Tibial artery (tissue), 4 donors: ENCODE results near the gene TOX2.
"Not testable (repeated sequence)": the region's sequence is repeated elsewhere in the genome, so short reads cannot be mapped to it uniquely, and the experiment has no call there.

Source experiments
- DNase-seq, 2 donors: peaks; one replicate each; pipeline ENCODE4 v3.0.0-alpha.2; 2019
- H3K27ac ChIP-seq, 2 donors: fragments of 200-600 bp; sonication (generic) in 1 of 2; 1 replicate in 1 of 2; 2 replicates in 1 of 2; pipeline ENCODE4 v1.5.1; 2018 to 2019; ENCODE audit warnings: mild to moderate bottlenecking in 1 of 2
- H3K27me3 ChIP-seq, 2 donors: fragments of 200-600 bp; sonication (generic) in 1 of 2; one replicate each; pipeline versions ENCODE4 v1.5.1 to v1.6.0; 2016 to 2019
- H3K36me3 ChIP-seq, 3 donors: fragments of 200-600 bp; sonication (generic) in 2 of 3; one replicate each; pipeline ENCODE4 v1.5.1; 2016 to 2019; ENCODE audit warnings: mild to moderate bottlenecking in 2 of 3
- H3K4me1 ChIP-seq, 4 donors: fragments of 200-600 bp; sonication (generic) in 2 of 4; 1 replicate in 3 of 4; 2 replicates in 1 of 4; pipeline ENCODE4 v1.5.1; 2016 to 2019
- H3K4me3 ChIP-seq, 2 donors: fragments of 200-600 bp; sonication (generic) in 1 of 2; 1 replicate in 1 of 2; 2 replicates in 1 of 2; pipeline ENCODE4 v1.5.1; 2018 to 2019; ENCODE audit warnings: mild to moderate bottlenecking in 2 of 2
- H3K9me3 ChIP-seq, 3 donors: fragments of 200-600 bp; sonication (generic) in 1 of 3; one replicate each; pipeline ENCODE4 v1.5.1; 2016 to 2019
- intact Hi-C: fragments of 100-400 bp; cut with DNase I; formaldehyde crosslinking; loops from one replicate; pipeline ENCODE4 v1.15.0; 2023; ENCODE audit warnings: low total_unique reads
- TF ChIP-seq, protein P1 (sequence below), 2 experiments: fragments of 200-600 bp in 1 of 2; fragments of 450-650 bp in 1 of 2; IDR thresholded peaks; one replicate each; pipeline ENCODE4 v1.5.1; 2017 to 2019; ENCODE audit warnings: antibody characterized with exemption in 2 of 2, mild to moderate bottlenecking in 1 of 2, moderate library complexity in 1 of 2

The TOX2 gene

GRCh38 chr20:44039147-44039546, 124.5 kb downstream of the TOX2 start:
- Histone ChIP-seq H3K27me3 (no peaks in the 10 kb centered on the region), H3K27ac (no peak overlapping the region), H3K4me1 (no peaks in the 10 kb centered on the region), H3K36me3 (no peaks in the 10 kb centered on the region), H3K9me3 (no peaks in the 10 kb centered on the region), H3K4me3 (no peak overlapping the region)
- DNase-seq = no peak
- TF ChIP-seq, protein P1, sequence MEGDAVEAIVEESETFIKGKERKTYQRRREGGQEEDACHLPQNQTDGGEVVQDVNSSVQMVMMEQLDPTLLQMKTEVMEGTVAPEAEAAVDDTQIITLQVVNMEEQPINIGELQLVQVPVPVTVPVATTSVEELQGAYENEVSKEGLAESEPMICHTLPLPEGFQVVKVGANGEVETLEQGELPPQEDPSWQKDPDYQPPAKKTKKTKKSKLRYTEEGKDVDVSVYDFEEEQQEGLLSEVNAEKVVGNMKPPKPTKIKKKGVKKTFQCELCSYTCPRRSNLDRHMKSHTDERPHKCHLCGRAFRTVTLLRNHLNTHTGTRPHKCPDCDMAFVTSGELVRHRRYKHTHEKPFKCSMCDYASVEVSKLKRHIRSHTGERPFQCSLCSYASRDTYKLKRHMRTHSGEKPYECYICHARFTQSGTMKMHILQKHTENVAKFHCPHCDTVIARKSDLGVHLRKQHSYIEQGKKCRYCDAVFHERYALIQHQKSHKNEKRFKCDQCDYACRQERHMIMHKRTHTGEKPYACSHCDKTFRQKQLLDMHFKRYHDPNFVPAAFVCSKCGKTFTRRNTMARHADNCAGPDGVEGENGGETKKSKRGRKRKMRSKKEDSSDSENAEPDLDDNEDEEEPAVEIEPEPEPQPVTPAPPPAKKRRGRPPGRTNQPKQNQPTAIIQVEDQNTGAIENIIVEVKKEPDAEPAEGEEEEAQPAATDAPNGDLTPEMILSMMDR (IDR thresholded peaks at IDR 0.05) = no peak
- intact Hi-C loops = no loop called here

- intact Hi-C loops = no loop called here
- Histone ChIP-seq H3K36me3 (no peaks in the 10 kb centered on the region), H3K27ac (no peak overlapping the region), H3K4me3 (no peak overlapping the region), H3K9me3 (no peaks in the 10 kb centered on the region), H3K27me3 (no peaks in the 10 kb centered on the region), H3K4me1 (no peaks in the 10 kb centered on the region)
- TF ChIP-seq, protein P1 (IDR thresholded peaks at IDR 0.05) = no peak
- no peak for DNase-seq
These were observed 125.1 kb downstream of the TOX2 start for GRCh38 chr20:44039741-44040140.

DNA sequence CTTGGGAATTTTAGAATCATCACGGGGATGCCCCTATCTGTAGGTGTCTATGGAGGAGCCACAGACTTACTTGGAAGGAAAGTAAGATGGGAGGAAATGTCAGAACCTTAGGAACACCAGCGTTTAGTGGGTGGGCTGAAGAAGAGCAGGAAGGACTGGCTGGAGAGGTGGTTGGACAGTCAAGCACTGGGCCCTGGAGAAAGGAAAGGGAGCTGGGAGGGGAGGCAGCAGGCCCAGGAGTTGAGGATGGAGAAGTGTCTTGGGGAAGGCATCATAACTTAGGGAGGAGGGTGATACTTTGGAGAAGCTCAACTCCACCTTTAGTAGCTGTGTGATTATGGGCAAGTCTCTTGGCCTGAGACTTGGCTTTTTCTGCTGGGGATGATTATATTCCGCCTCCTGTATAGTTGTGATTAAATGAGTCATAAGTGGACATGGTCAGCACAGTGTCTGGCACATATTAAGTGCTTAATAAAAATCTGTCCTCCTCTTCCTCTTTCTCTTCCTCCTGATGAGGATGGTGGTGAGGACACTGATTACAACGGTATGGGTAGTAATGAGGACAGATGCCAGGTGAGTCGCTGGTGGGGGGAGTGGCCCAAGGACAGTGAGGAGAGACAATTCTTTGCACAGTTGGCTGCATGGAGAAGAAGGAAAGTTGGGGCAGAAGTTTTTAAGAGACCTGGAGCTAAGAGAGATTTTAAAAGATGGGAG, 125.7 kb downstream of the TOX2 start:
- intact Hi-C loops = no loop called here
- Histone ChIP-seq H3K36me3 (no peaks in the 10 kb centered on the region), H3K9me3 (no peaks in the 10 kb centered on the region), H3K27ac (no peak overlapping the region), H3K4me1 (no peaks in the 10 kb centered on the region), H3K27me3 (no peaks in the 10 kb centered on the region), H3K4me3 (no peak overlapping the region)
- DNase-seq = no peak
- TF ChIP-seq, protein P1 (IDR thresholded peaks at IDR 0.05) = no peak

- Histone ChIP-seq H3K27ac (no peak overlapping the region), H3K36me3 (no peaks in the 10 kb centered on the region), H3K27me3 (no peaks in the 10 kb centered on the region), H3K4me1 (no peaks in the 10 kb centered on the region), H3K9me3 (no peaks in the 10 kb centered on the region), H3K4me3 (no peak overlapping the region)
- TF ChIP-seq, protein P1 (IDR thresholded peaks at IDR 0.05) = no peak
- peak in 1 of 2 donors; percentile 24 for DNase-seq
- intact Hi-C loops = no loop called here
These were observed 126.3 kb downstream of the TOX2 start for GRCh38 chr20:44041001-44041400.

DNA sequence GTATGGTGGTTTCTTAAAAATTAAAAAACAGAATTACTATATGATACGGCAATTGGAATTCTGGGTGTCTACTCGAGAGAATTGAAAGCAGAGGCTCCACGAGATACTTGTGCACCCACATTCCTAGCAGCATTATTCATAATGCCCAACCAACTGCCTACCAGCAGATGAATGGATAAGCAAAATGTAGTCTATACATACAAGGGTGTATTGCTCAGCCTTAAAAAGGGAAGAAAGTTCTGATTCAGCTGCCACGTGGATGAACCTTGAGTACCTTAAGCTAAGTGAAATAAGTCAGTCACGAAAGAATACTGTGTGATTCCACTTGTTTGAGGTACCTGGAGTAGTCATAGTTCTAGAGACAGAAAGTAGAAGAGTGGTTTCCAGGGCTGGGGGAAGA, 130.1 kb downstream of the TOX2 start:
- H3K27ac ChIP-seq, H3K4me3 ChIP-seq, H3K4me1 ChIP-seq, intact Hi-C loops, H3K9me3 ChIP-seq, DNase-seq, H3K36me3 ChIP-seq, H3K27me3 ChIP-seq: not testable (repeated sequence)

DNA sequence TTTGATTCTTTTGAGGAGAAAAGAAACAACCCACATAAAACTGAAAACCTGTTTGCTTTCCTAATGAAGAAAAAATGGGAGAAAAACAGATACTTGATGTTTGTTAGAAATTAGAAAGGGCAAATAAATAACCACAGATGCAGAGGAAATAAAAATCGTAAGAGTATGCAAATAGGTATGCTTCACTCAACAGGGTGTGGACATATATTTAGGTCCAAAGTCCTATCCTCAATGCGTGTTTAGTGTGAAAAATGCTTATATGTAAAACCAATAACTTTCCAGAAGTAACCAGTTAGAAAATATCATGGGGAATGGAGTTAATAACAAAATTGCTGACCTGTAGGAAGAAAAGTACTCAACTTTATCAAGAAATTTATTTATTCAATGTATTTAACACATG, 135.7 kb downstream of the TOX2 start:
- H3K4me1 ChIP-seq = no peaks in the 10 kb centered on the region
- no peak overlapping the region for H3K27ac ChIP-seq
- H3K27me3 ChIP-seq = no peaks in the 10 kb centered on the region
- H3K4me3 ChIP-seq = no peak overlapping the region
- H3K36me3 ChIP-seq = no peaks in the 10 kb centered on the region
- intact Hi-C loops = no loop called here
- no peaks in the 10 kb centered on the region for H3K9me3 ChIP-seq
- TF ChIP-seq, protein P1 (IDR thresholded peaks at IDR 0.05) = no peak
- DNase-seq = no peak
